HG03342 (cell line): ENCODE results near the gene BCAS3.

Experiments
- ATAC-seq: cut with Tn5 transposase; IDR thresholded peaks from one replicate; pipeline ENCODE4 v1.9.1; 2021; ENCODE audit warnings: mild to moderate bottlenecking, moderate library complexity; ENCODE audit not compliant: unreplicated experiment

Gene BCAS3

DNA sequence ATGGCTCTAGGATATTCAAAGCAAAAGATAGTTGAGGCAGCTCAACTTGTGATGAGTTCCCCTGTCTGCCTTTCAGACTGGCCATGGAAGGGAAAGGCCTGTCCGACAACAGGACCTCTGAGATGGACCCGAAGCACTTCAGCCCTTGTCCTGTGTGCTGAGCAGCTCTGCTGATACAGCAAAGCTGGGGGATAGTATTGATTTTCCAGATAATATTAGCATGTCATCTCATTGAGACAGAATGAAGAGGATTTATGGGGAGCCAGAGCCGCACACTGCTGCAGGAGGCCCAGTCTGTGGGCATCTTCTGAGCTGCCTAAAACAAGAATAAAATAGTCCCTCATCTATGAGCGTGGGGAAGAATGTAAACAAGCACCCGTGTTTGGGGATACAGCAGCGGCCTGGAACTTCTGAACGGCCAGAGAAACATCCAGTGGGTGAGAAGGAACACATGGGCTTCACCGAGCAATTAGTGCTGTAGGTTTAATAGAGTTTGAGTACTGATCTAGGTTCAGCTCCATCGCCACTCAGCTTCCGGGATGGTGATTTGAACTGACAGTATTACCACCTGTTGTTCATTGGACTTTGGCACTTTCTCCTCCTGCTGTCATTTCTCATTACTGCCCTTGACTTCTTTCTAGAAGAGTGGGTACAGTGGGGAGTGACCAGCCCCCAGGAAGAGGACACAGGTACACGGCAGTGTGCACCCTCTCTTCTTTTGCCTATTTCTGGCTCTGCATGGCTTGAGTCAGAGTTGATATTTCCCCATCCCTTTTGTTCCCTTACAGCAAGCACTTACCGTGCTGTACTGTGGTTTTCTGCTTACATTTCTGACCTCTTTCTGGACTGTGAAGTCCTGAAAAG, 625.5 kb downstream of the BCAS3 start:
- ATAC-seq = no peak

DNA sequence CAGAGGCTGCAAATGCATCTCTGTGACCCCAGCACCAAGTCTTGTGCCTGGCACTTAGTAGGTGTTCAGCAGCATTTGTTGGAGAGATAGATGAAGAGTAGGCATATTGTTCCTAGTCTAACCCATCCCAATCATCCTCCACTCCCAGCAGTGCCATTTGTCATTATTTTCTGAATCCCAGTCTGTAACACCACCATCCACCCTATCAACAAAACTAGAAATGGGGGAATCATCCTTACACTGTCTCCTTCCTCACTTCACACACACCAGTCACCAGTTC, 626.1 kb downstream of the BCAS3 start:
- ATAC-seq = no peak

DNA sequence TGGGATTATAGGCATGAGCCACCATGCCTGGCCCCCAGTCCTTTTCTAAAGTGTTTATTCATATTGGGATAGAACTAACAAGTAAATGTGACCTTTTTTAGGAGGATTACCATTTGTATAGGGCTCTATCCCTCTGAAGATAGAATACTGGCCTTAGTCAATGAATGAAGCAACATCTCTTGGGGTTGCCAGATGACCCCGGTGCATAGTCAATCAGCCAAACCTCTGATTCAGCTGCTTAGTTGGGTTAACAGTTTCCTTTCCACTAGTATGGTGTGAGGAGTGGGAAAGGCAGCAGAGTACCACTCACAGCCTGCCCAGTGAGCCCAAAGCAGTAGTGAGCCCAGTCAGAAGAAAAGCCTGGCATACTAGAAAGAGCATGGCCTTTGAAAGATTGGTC, 627.4 kb downstream of the BCAS3 start:
- ATAC-seq = no peak

DNA sequence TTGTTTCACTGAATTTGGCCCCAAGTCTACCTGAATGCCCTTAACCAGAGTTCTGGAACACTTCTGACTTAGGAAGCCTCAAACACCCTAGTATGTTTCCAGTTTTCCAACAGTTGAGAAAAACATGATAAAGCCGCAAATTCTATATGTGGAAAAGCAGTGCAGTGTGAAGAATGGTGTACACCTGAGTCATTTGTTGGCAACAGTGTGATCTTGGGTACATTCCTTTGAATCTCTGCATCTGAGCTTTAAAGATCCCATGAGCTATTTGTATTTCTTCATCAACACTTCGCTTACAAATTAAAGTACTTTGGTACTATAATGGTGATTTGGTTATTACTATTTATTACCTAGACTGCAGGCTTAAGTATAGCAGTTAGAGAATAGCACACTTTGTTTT, 628.4 kb downstream of the BCAS3 start:
- ATAC-seq = no peak

DNA sequence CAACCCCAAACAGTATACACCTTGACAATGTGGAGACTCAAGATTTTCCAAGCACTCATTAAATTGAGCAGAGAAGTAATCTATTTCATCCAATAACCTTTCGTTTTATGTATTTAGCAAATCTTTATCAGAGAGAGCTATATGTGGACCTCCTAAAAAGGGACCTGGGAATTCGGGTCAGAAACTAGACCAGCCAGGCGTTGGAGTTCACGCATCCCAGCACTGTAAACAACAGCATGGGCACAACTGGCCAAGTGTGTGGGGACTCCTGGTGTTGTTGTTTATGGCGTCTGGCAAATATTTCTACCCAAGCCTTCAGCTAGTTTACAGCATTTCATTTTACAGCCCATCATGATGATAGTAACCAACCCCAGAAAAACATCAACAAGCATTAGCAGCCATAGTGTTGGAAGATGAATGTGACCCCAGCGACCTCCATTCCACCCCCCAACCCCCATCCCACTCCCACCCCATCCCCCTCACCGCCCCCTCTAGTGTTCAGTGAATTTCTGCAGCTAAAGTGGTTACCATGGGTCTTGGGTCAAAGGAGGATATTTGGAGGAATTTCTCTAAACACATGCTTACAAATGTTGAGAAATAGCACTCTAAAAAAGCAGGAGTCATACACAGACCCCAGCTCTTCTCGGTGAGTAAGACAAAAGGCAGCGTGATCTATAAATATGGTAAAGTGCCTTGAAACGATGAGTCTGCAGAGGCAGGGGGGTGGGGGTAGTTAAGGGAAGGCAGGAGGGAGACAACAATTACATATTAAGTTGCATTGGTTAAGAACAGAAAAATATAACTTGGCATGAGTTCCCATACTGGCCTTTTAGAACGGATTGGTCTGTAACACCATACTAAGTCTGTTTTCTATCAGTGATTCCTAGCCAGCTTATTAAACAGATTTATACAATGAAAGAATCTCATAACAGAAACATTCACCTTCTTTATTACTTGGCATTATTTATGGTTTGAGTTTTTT, 630.5 kb downstream of the BCAS3 start:
- no peak for ATAC-seq

DNA sequence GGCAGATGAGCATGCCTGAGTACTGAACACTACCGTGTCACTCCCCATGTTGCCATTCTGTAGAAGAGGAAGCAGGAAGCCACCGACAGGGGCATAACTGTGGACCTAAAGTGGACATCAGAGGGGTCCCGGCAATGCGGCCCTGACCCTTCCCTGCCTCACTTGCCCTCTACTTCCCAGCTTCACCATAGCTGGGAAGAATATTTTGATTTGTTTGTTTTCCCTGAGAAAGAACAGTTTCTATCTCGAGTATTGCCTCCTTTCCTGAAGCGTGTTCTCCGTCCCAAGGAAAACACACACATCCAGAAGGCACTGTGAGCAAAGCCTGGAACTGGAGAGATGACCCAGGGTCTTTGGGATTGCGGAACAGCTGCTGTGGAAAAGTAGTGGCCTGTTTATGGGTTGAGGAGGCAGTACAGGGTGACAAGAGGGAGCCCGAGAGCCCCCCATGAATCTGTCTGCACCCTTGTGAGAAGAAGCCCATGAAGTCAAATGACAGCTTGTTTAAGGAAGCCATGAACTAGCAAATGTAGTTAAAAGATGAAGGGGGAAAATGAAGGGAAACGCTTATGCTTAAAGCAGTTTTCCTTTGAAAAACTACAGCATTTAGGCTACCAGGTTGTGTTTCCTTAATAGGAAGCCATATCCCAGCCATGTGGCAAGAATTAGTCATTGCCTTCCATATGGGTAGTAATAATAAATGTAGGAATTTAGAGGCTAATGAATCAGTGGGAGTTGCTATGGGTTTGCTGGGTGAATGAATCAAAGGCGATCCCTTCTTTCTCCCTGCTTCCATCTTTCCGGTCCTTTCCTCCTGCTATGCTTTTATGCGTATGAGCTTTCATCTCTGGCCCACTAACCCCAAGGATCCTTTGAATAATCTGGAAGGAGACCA, 632.0 kb downstream of the BCAS3 start:
- no peak for ATAC-seq

DNA sequence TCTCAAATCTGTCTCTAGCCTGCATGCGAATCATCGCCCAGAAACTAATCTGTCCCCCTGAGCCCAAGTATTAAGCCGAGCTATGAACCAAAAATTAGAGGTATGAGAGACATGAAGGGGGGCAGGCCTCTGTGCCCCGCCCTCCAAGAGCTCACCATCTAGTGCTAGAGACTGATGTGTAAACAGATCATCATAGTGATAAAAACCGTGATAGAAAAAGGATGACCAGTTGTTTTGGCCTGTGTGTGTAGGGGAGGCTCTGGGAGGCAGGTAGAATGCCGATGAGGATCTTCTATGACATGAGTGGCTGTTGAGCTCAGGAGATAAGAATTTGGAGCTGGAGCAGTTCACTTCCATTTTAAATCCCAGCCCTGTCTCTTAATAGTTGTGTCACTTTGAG, 632.9 kb downstream of the BCAS3 start:
- no peak for ATAC-seq

DNA sequence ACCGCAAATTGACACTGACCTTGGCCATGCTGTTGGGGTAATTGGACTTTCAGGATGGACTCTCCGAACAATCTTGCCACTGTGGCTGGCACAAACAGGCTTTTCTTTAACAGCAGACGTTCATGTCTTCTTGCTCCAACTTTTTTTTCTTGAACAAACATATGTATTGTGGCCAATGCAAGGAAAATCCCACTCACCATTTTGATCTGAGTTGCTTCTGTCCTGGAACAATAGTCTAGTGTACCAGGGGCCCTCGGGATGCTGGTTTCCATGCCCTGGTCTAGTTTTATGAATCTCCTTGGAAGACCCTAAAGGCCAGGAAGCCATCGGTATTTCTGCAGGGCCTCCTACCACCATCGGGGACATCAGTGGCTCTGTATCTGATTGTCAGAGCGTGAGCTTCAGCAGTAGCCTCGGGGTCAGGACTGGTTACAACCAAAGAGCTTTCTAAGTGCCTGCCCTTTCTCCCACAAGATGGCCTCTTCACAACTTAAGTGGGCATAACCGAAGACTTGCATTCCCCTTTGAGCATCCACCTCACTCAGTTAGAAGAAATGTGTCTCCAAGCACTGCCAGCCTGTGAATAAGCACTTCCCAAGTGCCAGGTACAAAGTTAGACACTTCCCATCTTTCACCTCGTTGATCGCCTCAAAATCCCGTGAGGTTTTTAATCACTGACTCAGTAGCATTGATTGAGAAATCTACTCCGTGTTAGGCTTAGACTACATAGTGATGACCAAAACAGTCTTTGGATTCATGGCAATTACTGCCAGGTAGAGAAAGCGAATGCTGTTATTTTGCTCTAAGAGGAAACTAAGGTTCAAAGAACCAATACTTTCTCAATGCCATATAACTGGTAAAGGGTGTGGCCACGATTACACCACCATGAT, 635.0 kb downstream of the BCAS3 start:
- ATAC-seq = no peak

DNA sequence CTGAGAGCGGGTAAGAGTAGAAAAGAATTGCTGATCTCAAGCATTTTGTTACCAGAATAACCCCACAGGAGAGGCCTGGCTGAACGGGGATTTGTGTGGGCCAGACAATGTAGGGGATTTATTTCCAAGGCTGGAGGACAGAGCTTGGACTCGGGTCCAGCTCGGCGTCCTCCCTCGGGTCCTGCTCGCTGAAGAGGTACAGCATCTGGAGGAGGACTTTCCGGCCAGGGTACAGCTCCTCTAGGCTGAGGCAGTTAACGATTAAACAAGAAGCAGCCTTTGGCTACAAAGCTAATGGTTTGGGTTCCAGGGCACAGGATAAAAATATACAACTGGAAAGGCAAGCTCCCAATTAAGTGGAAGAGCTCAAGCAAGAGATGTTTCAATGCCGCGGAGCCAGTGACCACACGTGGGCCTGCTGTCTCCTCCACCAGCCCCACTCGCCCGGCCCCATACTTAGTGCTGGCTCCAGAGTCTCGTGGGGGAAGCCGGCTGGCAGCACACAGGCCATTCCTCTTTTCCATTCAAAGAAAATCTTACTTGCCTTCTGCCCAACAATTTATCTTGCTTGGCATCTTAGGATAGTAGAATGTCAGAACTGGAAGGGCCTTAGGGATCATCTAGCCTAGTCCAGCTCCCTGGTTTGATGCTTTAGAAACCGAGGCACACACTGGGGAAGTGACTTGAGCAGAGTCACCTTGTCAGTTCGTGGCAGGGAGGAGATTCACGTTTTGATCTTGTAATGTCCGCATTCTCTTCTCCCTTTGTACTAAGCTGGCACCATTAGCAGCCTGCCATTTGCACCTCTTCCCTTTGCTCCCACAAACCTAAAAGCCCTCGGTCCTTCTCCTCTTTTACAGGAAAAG, 636.0 kb downstream of the BCAS3 start:
- no peak for ATAC-seq

DNA sequence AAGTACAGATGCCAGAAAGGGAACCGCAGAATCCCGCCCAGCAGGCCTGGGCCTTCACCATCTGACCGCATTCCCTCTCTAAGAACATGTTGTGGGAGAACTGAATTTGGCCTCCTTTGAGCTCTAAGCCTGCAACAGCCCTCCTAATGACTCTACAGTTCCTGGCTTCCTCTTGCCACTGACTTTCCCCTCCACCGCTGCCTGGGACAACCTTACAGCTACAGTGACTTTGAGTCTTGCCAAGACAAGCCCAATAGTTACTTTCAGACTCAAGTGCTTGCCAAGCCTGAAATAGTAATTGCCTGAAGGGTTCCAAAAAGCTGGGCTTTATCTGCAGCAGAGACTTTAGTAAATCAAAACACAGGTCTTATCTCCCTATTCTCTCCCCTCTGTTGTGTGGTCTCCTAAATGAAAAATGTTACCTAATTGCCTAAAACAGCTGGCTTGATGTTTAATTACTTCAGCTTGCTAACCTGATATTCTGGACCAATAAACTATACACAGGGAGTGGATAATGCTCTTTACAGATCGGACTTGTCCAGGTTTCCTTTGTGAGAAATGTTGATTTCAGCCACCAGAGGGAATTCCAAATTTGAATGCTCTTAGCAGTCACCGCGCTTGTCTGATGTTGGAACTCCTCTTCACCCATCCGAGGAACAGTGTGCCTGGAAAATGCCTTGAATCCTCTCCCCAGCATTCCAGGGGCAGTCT, 636.9 kb downstream of the BCAS3 start:
- ATAC-seq = no peak

DNA sequence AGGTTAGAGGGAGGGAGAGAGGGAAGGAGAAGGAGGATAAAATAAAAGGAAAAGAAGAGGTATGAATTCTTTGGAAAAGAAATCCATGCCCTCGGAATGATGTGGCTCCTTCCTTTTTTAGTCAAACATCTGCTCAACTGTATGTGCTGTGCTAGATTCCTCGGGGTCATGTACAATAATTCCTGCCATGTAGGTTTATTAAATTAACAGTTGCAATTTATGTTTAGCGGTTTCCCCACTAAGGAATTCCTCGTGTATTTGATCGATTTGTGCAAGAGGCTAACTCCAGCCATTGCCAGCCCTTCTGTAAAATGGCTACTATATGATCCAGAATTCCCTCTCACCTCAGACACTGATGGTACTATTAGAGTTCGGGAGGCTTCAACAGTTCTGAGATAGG, 639.0 kb downstream of the BCAS3 start:
- no peak for ATAC-seq

DNA sequence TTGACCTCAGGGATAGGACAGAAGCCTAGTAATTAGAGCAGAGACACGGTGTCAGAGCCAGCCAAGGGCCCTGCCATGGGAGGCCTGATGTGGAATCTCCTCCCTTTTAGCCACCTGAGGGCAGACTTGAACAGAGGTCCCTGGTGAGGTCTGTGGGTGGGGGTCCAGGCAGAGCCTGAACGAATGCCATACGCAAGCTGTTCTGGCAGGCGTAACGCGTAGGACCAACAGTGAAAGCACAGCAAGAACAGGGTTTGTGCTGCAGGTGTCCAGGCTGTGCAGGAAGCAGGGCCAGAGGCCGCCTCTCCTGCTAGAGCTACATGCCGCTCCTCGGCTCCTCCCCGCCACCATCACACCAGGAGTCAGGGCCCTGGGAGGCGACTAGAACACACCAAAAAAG, 640.1 kb downstream of the BCAS3 start:
- ATAC-seq = no peak

DNA sequence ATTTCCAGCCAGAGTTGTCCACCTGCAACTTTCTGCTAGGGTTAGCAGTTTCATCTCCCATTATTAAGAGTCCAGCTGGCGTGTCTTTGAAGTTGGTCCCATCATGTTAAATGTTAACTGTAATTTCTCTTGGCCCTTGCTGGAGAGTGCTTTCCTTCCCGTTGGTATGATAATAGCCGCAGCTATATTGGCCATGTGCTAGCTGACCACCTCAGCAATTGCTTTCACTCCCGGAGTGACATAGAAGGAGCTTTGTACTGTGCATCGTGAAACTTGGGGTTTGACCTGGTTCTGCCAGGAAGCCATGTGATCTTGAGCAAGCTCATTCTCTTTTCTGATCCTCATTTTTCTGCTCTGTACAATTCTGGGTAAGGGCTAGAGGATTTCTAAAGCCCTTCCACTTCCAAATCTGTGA, 641.0 kb downstream of the BCAS3 start:
- ATAC-seq = no peak

DNA sequence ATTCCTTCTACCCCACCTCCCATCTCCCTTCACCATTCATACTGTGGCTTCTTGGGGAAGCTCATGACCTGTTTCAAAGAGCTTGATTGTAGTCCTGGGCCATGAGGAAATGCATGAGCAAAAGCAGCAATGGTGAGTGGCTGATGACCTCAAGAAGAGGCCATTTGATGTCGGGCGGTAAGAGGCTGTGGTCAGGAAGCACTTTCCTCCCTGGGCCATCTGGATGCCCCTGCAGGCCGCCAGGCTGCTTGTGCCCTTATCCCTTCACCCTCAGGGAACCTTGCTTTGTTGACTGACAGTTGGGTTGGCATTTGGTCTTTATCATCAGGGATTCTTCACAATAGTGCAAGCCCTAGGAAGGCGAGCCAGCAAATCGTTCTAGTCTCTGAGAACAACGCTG, 643.7 kb downstream of the BCAS3 start:
- no peak for ATAC-seq

DNA sequence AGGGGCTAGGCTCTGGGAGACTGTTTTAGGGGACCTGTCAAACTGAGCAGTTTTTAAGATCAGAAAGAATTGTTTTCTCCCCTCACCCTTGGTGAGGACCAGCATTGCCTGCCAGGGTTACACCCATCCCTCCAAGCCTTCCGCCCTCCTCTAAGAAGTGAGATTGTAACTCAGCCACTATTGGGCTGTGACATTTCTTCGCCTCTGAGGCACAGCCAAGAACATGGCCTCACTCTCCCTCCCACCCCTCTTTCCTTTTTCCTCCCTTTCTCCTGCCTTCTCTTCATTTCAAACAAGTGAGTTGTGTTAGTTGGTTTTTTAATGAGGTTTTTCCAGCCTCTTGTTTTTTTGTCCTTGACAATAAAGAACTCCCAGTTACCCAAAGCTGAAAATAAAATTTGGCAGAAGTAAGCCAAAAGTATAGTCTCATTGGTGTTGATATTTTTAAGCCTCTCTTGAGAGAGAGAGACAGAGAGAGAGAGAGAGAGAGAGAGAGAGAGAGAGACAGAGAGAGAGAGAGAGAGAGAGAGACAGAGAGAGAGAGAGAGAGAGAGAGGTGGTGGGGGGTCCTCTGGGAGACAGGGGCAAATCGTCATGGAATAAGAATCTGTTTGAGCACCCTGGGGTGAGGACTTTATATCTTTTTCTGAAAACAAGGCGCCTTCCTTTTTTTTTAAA, 644.8 kb downstream of the BCAS3 start:
- ATAC-seq = no peak

DNA sequence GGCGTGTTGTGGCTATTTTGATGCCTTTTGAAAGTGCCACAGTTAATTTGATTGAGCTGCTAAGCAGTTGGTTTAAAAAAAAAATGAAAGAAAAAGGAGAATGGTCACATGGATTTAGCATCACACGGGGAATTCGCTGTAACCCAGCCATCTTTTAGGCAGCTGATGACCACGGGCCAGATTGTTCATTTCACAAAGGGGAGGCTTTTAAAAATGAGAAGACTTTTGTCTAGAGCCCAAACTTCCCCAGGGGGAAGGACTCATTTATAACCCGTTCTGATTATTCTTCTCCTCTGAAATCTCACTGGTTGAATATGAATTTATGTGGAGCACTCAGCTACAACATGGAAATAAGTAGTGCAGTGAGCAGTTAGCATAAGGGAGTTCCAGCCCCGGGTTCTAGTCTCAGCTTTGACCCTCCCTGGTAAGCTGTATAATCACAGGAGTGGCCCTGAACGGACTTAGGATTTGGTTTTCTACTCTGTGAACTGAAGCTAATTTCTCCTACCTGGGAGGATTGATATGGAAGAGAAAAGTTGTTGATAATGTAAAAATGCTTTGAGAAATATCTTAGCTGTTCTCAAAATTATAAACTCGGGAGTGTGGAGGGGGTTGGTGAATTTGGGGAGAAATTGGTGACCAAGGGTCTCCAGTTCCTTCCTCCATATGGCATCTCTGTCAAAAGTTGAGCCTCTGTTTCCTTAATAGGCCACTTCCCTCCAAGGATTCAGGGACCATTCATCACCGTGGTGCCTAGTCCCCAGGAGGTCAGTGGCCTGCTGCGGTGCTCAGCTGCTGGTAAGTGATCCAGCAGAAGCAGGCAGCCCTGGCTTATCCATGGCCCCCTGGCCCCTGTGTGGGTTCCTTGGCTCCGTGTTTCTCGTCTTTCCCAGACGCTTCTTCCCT, 645.6 kb downstream of the BCAS3 start:
- no peak for ATAC-seq
